ENCODE results near the gene C4orf54.

The C4orf54 gene

DNA sequence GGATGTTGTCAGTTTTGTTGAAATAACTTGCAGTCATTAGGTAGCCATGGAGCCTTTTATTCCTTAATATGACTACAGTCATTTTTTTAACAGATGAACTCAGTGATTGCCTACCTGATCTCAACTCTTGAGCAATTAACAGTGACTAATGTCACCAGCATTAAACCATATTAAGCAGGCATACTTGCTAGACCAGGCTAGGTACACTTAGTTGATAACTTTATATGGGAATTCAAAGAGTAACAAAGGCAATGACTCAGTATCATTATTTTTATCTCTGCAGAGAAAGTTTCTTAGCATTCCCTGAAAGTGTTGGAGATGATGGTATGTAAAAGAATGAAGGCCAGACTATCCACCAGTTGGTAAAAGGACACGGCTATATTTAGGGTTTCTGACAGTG lies at the start of gene C4orf54:
Gene C4orf54, minus strand, starts transcription at position 31 of the 400 bp plus-strand sequence. CDS start 3,180 bp downstream, outside the sequence.
- POLR2A ChIA-PET, result no interaction called here
- no peak within 1 kb of the TSS for H3K4me3 ChIP-seq (ENCODE audit: low read depth, low read length)
- TF ChIP-seq, protein P1, sequence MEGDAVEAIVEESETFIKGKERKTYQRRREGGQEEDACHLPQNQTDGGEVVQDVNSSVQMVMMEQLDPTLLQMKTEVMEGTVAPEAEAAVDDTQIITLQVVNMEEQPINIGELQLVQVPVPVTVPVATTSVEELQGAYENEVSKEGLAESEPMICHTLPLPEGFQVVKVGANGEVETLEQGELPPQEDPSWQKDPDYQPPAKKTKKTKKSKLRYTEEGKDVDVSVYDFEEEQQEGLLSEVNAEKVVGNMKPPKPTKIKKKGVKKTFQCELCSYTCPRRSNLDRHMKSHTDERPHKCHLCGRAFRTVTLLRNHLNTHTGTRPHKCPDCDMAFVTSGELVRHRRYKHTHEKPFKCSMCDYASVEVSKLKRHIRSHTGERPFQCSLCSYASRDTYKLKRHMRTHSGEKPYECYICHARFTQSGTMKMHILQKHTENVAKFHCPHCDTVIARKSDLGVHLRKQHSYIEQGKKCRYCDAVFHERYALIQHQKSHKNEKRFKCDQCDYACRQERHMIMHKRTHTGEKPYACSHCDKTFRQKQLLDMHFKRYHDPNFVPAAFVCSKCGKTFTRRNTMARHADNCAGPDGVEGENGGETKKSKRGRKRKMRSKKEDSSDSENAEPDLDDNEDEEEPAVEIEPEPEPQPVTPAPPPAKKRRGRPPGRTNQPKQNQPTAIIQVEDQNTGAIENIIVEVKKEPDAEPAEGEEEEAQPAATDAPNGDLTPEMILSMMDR (IDR thresholded peaks at IDR 0.05; ENCODE audit: insufficient read depth, low read length, missing control alignments), result no peak
- no peak for DNase-seq (ENCODE audit: low read depth, low spot score)
- CTCF ChIA-PET, result no interaction called here

DNA sequence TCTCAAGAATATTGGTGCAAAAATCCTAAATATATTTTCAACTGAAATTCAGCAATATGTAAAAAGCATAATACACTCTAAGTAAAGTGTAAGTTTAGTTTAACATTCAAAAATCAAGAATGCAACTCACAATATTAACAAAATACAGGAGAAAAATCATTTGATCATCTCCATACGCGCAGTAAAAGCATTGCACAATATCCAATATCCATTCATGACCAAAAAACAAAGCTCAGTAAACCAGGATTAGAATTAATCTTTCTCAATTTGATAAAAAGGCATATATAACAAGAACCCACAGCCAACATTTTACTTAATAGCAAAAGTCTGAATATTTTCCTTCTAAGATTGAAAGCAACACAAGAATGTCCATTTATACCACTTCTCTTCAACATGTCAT lies 48.3 kb upstream of the C4orf54 start:
- CTCF ChIA-PET, result no interaction called here
- no peak for DNase-seq (ENCODE audit: low read depth, low spot score)
- POLR2A ChIA-PET, result no interaction called here

DNA sequence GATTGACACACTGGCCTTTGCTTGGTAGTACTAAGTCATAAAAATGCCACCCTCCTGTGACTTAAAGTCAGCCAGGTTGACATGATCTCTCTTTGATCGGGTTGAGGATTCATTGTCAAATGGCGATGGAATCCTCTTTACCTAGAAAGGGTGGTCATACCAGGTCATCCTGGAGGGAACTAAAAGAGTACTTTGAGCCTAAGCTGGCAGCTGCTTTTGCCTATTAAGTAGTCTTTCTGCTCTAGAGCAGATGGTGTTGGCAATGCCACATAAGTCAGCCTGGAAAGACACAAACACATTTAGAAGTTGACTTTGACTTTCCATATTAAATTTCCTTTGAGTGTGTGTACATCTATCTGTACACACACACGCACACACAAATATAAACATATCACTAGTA lies 39.2 kb upstream of the C4orf54 start:
- POLR2A ChIA-PET, result no interaction called here
- TF ChIP-seq, protein P1 (IDR thresholded peaks at IDR 0.05; ENCODE audit: insufficient read depth, low read length, missing control alignments), result no peak
- CTCF ChIA-PET, result no interaction called here
- H3K4me3 ChIP-seq (ENCODE audit: low read depth, low read length), result no peak overlapping the region
- DNase-seq (ENCODE audit: low read depth, low spot score), result no peak

More for the DNA sequence above, 48.3 kb upstream of the C4orf54 start:
- TF ChIP-seq, protein P1 (IDR thresholded peaks at IDR 0.05; ENCODE audit: insufficient read depth, low read length, missing control alignments), result no peak
- no peak overlapping the region for H3K4me3 ChIP-seq (ENCODE audit: low read depth, low read length)

DNA sequence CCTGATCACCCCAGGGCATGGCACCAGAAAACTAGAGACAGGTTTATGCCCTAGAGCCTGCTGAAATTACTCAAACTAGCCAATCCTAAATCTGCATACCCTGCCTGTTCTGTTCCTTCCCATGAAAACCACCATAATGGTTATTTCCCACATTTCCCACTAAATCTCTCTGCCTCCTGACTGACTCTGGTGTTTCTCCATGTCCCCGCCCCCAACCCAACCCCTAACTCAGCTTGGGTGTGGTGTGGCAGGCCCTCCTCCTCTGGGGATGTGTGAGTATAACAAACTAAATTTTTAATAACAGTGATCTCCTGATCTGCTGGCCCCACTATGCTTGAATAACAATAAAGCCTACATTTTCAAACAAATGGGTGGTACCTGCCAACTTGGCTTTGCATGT lies 35.5 kb upstream of the C4orf54 start:
- no peak for DNase-seq (ENCODE audit: low read depth, low spot score)
- no peak overlapping the region for H3K4me3 ChIP-seq (ENCODE audit: low read depth, low read length)
- ChIA-PET CTCF (no interaction called here), POLR2A (no interaction called here)
- TF ChIP-seq, protein P1 (IDR thresholded peaks at IDR 0.05; ENCODE audit: insufficient read depth, low read length, missing control alignments), result no peak

DNA sequence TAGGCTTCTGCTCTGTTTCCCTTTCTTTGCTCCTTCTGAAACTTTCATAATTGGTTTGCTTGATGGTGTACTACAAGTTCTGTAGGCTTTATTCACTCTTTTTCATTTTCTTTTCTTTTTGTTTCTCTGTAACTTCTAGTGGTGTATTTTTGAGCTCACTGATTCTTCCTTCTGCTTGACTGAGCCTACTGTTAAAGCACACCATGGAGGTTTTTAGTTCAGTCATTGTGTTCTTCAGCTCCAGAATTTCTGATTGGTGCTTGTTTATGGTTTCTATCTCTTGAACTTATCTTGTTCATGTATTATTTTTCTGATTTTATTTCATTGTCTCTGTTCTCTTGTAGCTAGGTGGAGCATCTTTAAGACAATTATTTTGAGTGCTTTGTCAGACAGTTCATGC lies 33.4 kb upstream of the C4orf54 start:
- POLR2A ChIA-PET, result no interaction called here
- TF ChIP-seq, protein P1 (IDR thresholded peaks at IDR 0.05; ENCODE audit: insufficient read depth, low read length, missing control alignments), result no peak
- CTCF ChIA-PET, result no interaction called here
- no peak for DNase-seq (ENCODE audit: low read depth, low spot score)
- no peak overlapping the region for H3K4me3 ChIP-seq (ENCODE audit: low read depth, low read length)

DNA sequence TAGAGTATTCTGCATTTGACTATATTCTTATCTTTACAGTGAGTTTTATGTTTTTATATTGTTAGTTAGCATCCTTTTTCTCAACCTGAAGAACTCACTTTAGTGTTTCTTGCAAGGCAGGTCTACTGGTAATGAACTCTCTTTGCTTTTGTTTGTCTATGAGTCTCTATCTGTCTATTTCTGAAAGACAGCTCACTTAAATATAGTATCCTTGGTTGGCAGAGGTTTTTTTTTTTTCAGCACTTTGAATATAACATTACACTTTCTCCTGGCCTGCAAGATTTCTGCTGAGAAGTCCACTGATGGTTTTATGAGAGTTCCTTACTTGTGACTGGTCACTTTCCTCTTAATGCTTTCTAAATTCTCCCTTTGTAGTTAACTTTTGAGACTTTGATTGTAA lies 32.8 kb upstream of the C4orf54 start:
- ChIA-PET POLR2A (no interaction called here), CTCF (no interaction called here)
- no peak overlapping the region for H3K4me3 ChIP-seq (ENCODE audit: low read depth, low read length)
- DNase-seq (ENCODE audit: low read depth, low spot score), result no peak
- TF ChIP-seq, protein P1 (IDR thresholded peaks at IDR 0.05; ENCODE audit: insufficient read depth, low read length, missing control alignments), result no peak

Data from AG04449 (cell line).